ENCODE measurements around the gene PAPOLB.

Gene PAPOLB

GRCh38 chr7:4815609-4816418 is 46.0 kb downstream of the PAPOLB start:
- DNase-seq (ENCODE audit: low read depth) = no peak
- H3K4me3 ChIP-seq (ENCODE audit: low read depth, low read length) = no peak overlapping the region
- TF ChIP-seq CTCF (conservative IDR thresholded peaks at IDR 0.05; ENCODE audit: low read depth, low read length) = peak; percentile 1

GRCh38 chr7:4815121-4815520 is 46.7 kb downstream of the PAPOLB start:
- TF ChIP-seq CTCF (conservative IDR thresholded peaks at IDR 0.05; ENCODE audit: low read depth, low read length) = no peak
- no peak overlapping the region for H3K4me3 ChIP-seq (ENCODE audit: low read depth, low read length)
- DNase-seq (ENCODE audit: low read depth) = no peak

GRCh38 chr7:4814433-4814832 is 47.4 kb downstream of the PAPOLB start:
- no peak for TF ChIP-seq CTCF (conservative IDR thresholded peaks at IDR 0.05; ENCODE audit: low read depth, low read length)
- no peak overlapping the region for H3K4me3 ChIP-seq (ENCODE audit: low read depth, low read length)
- DNase-seq (ENCODE audit: low read depth) = no peak

- no peak overlapping the region for H3K4me3 ChIP-seq (ENCODE audit: low read depth, low read length)
- DNase-seq (ENCODE audit: low read depth) = no peak
- TF ChIP-seq CTCF (conservative IDR thresholded peaks at IDR 0.05; ENCODE audit: low read depth, low read length) = no peak
These were observed 52.2 kb downstream of the PAPOLB start for GRCh38 chr7:4809666-4810065.

- TF ChIP-seq CTCF (conservative IDR thresholded peaks at IDR 0.05; ENCODE audit: low read depth, low read length) = no peak
- H3K4me3 ChIP-seq (ENCODE audit: low read depth, low read length) = no peak overlapping the region
- DNase-seq (ENCODE audit: low read depth) = no peak
These were observed 52.7 kb downstream of the PAPOLB start for GRCh38 chr7:4809091-4809591.

GRCh38 chr7:4808565-4808964 is 53.3 kb downstream of the PAPOLB start:
- TF ChIP-seq CTCF (conservative IDR thresholded peaks at IDR 0.05; ENCODE audit: low read depth, low read length) = no peak
- no peak overlapping the region for H3K4me3 ChIP-seq (ENCODE audit: low read depth, low read length)
- no peak for DNase-seq (ENCODE audit: low read depth)

GRCh38 chr7:4808026-4808425 is 53.8 kb downstream of the PAPOLB start:
- TF ChIP-seq CTCF (conservative IDR thresholded peaks at IDR 0.05; ENCODE audit: low read depth, low read length) = no peak
- no peak overlapping the region for H3K4me3 ChIP-seq (ENCODE audit: low read depth, low read length)
- DNase-seq (ENCODE audit: low read depth) = no peak

All from choroid plexus epithelial cell (primary cell).